Lower lobe of right lung (tissue), 2 donors: ENCODE results near the gene FARP2. TPM values are rescaled to one million over a fixed set of nuclear protein-coding genes. Genes with fewer than 3 reads are reported as not detected.
"Not testable (repeated sequence)": the region's sequence is repeated elsewhere in the genome, so short reads cannot be mapped to it uniquely, and the experiment has no call there.

Source experiments
- ATAC-seq, 2 donors: fragments of 200-7000 bp; cut with Tn5 transposase; one replicate each; pipeline ENCODE4 v1.9.1; 2020 to 2022; ENCODE audit warnings: mild to moderate bottlenecking in 2 of 2, moderate library complexity in 2 of 2
- DNase-seq: peaks from one replicate; pipeline ENCODE4 v3.0.0-alpha.2; 2020
- H3K27ac ChIP-seq: fragments of 200-600 bp; one replicate; pipeline ENCODE4 v1.8.0; 2022
- H3K27me3 ChIP-seq: fragments of 200-600 bp; one replicate; pipeline ENCODE4 v1.8.0; 2022; ENCODE audit warnings: low read depth
- H3K36me3 ChIP-seq: fragments of 200-600 bp; one replicate; pipeline ENCODE4 v1.8.0; 2022; ENCODE audit warnings: mild to moderate bottlenecking
- H3K4me1 ChIP-seq: fragments of 200-600 bp; one replicate; pipeline ENCODE4 v1.8.0; 2022
- H3K4me3 ChIP-seq: fragments of 200-600 bp; one replicate; pipeline ENCODE4 v1.8.0; 2022; ENCODE audit warnings: mild to moderate bottlenecking
- H3K9me3 ChIP-seq: fragments of 200-600 bp; one replicate; pipeline ENCODE4 v1.8.0; 2022
- intact Hi-C: fragments of 100-400 bp; cut with DNase I; formaldehyde crosslinking; loops from one replicate; pipeline ENCODE4 v1.11.0; 2022
- total RNA-seq: library from RNA; stranded (reverse); fragmentation: NEBNext Ultra II Directional; extraction: Animal tissue kit (Norgen Biotek cat#: 25700); gene quantifications from one replicate; pipeline ENCODE4 v1.2.1, GENCODE V29; 2021
- TF ChIP-seq, protein P1 (sequence below): fragments of 200-600 bp; IDR thresholded peaks from one replicate; pipeline ENCODE4 v1.8.0; 2022; ENCODE audit warnings: antibody characterized with exemption, mild to moderate bottlenecking
- donor health status: DM: no; HTN: yes; CAD: no; lungs with severe emphysema.

The FARP2 gene
- total RNA-seq, 1 donor from 2014 or later = 42.4 TPM

GRCh38 chr2:241514986-241515737, 159.1 kb downstream of the FARP2 start:
- Histone ChIP-seq H3K9me3 (no peaks in the 10 kb centered on the region), H3K4me1 (no peaks in the 10 kb centered on the region), H3K36me3 (no peaks in the 10 kb centered on the region), H3K27me3 (peaks cover 7% of the 10 kb centered on the region), H3K27ac (no peak overlapping the region), H3K4me3 (no peak overlapping the region)
- no peak for ATAC-seq
- intact Hi-C loops = no loop called here
- TF ChIP-seq, protein P1, sequence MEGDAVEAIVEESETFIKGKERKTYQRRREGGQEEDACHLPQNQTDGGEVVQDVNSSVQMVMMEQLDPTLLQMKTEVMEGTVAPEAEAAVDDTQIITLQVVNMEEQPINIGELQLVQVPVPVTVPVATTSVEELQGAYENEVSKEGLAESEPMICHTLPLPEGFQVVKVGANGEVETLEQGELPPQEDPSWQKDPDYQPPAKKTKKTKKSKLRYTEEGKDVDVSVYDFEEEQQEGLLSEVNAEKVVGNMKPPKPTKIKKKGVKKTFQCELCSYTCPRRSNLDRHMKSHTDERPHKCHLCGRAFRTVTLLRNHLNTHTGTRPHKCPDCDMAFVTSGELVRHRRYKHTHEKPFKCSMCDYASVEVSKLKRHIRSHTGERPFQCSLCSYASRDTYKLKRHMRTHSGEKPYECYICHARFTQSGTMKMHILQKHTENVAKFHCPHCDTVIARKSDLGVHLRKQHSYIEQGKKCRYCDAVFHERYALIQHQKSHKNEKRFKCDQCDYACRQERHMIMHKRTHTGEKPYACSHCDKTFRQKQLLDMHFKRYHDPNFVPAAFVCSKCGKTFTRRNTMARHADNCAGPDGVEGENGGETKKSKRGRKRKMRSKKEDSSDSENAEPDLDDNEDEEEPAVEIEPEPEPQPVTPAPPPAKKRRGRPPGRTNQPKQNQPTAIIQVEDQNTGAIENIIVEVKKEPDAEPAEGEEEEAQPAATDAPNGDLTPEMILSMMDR = no peak
- DNase-seq = no peak

- H3K27ac ChIP-seq = no peak overlapping the region
- DNase-seq = no peak
- H3K4me3 ChIP-seq = no peak overlapping the region
- H3K36me3 ChIP-seq = no peaks in the 10 kb centered on the region
- peaks cover 10% of the 10 kb centered on the region for H3K27me3 ChIP-seq
- TF ChIP-seq, protein P1 = no peak
- no peak for ATAC-seq
- intact Hi-C loops = no loop called here
- no peaks in the 10 kb centered on the region for H3K4me1 ChIP-seq
- no peaks in the 10 kb centered on the region for H3K9me3 ChIP-seq
These were observed 160.5 kb downstream of the FARP2 start for GRCh38 chr2:241516520-241516965.

- no peaks in the 10 kb centered on the region for H3K36me3 ChIP-seq
- H3K4me3 ChIP-seq = no peak overlapping the region
- peaks cover 10% of the 10 kb centered on the region for H3K27me3 ChIP-seq
- no peaks in the 10 kb centered on the region for H3K9me3 ChIP-seq
- no peak overlapping the region for H3K27ac ChIP-seq
- TF ChIP-seq, protein P1 = no peak
- intact Hi-C loops = no loop called here
- no peaks in the 10 kb centered on the region for H3K4me1 ChIP-seq
- DNase-seq (no peak), ATAC-seq (no peak)
These were observed 161.2 kb downstream of the FARP2 start for GRCh38 chr2:241517297-241517696.

GRCh38 chr2:241519669-241520068, 163.6 kb downstream of the FARP2 start:
- peaks cover 10% of the 10 kb centered on the region for H3K27me3 ChIP-seq
- H3K9me3 ChIP-seq = no peaks in the 10 kb centered on the region
- DNase-seq (no peak), ATAC-seq (no peak)
- TF ChIP-seq, protein P1 = no peak
- no peak overlapping the region for H3K27ac ChIP-seq
- intact Hi-C loops = no loop called here
- H3K4me3 ChIP-seq = no peak overlapping the region
- no peaks in the 10 kb centered on the region for H3K4me1 ChIP-seq
- no peaks in the 10 kb centered on the region for H3K36me3 ChIP-seq

DNA sequence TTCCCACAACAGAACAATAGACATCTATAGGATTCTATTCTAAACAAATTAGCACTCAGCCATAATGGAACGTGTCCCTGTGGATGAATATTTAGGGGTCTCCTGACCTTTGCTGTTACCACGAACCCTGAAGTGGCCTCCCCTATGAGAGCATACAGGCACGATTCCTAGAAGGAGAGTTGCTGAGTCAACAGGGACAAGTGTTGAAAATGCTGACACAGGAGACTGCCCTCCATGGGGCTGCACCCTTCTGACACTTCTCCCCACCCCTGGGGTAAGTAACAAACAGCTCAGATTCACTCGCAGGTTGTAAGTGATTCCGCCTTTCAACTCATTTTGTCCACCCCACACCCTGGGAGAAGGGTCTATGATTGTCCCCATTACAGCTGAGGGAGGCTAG, 166.4 kb downstream of the FARP2 start:
- H3K36me3 ChIP-seq = no peaks in the 10 kb centered on the region
- H3K9me3 ChIP-seq = no peaks in the 10 kb centered on the region
- DNase-seq = no peak
- H3K27ac ChIP-seq = no peak overlapping the region
- intact Hi-C loops = no loop called here
- peaks cover 10% of the 10 kb centered on the region for H3K27me3 ChIP-seq
- ATAC-seq = no peak
- no peaks in the 10 kb centered on the region for H3K4me1 ChIP-seq
- H3K4me3 ChIP-seq = no peak overlapping the region
- TF ChIP-seq, protein P1 = no peak

GRCh38 chr2:241525818-241526780, 170.0 kb downstream of the FARP2 start:
- H3K9me3 ChIP-seq, H3K4me3 ChIP-seq, DNase-seq, ATAC-seq, intact Hi-C loops, H3K27ac ChIP-seq, H3K36me3 ChIP-seq, H3K4me1 ChIP-seq, H3K27me3 ChIP-seq: not testable (repeated sequence)
